GM18507 (cell line): ENCODE results near the gene NCBP1.
"Not testable (repeated sequence)": the region's sequence is repeated elsewhere in the genome, so short reads cannot be mapped to it uniquely, and the experiment has no call there.

Source experiments
- DNase-seq: peaks from one replicate; pipeline ENCODE4 v3.0.0; 2011; ENCODE audit warnings: low read depth; ENCODE audit not compliant: insufficient read length; ENCODE audit errors: extremely low spot score
- FAIRE-seq: peaks from 2 replicates; lab custom pipeline; 2011; peaks lifted over from hg19 to GRCh38; lab: Jason Lieb, UNC

NCBP1 gene

DNA sequence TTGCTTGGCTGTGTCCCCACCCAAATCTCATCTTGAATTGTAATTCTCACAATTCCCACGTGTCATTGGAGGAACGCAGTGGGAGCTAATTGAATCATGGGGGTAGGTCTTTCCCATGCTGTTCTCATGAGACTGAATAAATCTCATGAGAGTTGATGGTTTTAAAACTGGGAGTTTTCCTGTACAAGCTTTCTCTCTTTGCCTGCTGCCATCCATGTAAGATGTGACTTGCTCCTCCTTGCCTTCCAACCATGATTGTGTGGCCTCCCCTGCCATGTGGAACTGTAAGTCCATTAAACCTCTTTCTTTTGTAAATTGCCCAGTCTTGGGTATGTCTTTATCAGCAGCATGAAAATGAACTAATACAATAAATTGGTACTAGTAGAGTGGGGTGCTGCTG is 13.6 kb upstream of the NCBP1 start:
- not testable (repeated sequence) for FAIRE-seq, DNase-seq

- not testable (repeated sequence) for DNase-seq, FAIRE-seq
Measured at GRCh38 chr9:97622483-97622882, 11.1 kb upstream of the NCBP1 start.

GRCh38 chr9:97623946-97624345 is 9.7 kb upstream of the NCBP1 start:
- DNase-seq (no peak), FAIRE-seq (no peak)

DNA sequence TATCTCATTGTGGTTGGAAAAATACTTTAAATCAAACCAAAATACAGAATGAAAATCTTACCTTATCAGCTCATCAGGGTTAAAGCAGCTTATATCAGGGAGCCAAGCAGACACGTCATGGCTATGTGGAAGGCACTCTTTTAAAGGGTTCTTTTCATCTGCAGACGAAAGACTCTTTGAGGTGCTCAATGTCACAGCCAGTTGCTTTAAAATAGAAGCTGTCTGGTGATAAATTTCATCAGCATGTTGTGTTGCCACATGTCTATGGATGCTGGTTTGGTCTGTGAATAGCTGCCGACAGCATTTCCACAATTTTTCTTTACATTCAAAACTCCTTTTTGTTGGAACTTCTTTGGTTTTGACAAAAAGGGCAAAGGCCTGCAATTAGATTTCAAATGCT is 8.0 kb upstream of the NCBP1 start:
- FAIRE-seq, result no peak
- no peak for DNase-seq

GRCh38 chr9:97627624-97628023 is 6.0 kb upstream of the NCBP1 start:
- DNase-seq (no peak), FAIRE-seq (no peak)

GRCh38 chr9:97628668-97629067 is 5.0 kb upstream of the NCBP1 start:
- no peak for FAIRE-seq

GRCh38 chr9:97629156-97629555 is 4.5 kb upstream of the NCBP1 start:
- FAIRE-seq (no peak), DNase-seq (no peak)

More at GRCh38 chr9:97628668-97629067, 5.0 kb upstream of the NCBP1 start:
- no peak for DNase-seq

DNA sequence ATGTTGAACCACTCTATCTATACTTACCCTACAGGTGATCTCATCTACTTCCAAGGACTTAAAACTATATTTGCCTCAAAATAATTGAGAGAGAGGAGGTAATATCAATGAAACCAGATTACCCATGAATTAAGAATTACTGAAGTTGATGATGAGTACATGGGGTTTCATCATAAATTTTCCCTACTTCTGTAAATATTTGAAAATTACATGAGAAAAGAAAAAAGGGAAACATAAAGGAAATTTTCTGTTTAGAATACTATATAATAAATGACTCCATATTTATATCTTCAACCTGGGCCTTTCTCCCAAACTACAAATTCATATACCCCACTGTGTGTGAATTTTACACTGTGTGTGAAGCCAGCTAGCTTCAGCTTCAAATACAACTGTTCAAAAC is 3.0 kb upstream of the NCBP1 start:
- FAIRE-seq (no peak), DNase-seq (no peak)

GRCh38 chr9:97632248-97632984 is 1.2 kb upstream of the NCBP1 start:
- FAIRE-seq (peak; percentile 12), DNase-seq (no peak)

DNA sequence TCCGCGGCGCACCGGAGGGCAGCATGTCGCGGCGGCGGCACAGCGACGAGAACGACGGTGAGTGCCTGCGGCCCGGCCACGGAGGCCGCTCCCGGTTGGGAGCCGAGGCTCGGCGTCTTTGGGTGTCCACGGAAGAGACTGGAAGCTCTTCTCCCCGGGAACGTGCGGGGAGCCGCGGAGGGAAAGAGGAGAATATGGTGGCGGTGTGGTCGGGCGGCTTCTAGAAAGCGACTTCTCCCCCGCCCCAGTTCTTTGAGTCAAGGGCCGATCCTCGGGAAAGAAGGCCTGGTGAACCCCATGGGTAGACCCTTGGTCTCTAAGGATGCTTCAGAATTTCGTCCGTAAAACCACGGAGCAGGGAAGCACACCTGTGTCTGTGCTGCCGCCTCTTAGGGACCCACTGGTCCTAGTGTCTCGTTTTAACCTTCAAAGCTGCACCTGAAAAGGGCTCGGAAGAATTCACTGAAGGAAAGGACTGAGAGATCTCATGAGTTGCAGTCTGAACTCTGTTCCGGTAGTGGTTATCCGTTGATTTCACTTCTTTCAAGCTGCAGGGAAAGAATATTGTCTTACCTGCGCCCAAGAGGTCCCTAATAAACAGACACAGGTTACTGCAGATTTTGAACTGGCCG is 354 bp downstream of the NCBP1 start:
- DNase-seq (no peak), FAIRE-seq (peak; percentile 50)

DNA sequence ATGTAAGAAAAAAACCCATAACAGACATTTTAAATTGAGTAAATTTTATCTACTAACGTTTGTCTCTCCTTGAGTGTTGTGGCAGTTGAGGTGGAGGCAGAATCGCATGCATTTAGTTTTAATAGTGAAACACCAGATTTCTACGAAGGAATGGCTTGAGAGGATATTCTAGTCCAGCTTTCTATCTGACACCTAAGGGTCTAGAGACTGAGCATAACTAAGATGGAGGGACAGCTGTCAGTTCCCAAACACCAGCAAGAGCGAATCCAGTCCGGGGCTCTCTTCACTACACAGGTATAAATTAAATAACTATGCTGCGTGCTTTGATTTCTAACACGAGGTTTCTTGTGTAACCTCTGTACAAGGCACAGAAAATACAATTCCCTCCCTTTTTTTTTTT is 1.4 kb downstream of the NCBP1 start:
- FAIRE-seq (no peak), DNase-seq (no peak)

GRCh38 chr9:97636903-97637302 is 3.3 kb downstream of the NCBP1 start:
- FAIRE-seq, result no peak
- DNase-seq, result no peak

DNA sequence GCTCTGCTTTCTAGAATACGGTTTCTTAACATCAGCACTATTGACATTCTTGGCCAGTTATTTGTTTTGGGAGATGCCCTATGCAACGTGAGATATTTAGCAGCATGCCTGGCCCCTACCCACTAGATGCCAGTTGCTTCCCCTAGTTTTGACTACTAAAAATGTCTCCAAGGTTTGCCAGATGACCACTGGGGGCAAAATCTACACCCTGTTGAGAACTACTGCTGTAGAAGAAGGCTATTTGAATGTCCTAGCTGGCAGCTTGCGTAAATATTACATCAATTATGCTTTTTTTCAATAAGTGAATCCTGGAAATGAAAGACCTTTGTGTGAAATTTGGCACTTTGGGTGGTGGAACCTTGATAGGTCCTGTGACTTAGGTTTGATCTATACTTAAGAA is 5.0 kb downstream of the NCBP1 start:
- DNase-seq, result no peak
- no peak for FAIRE-seq

- FAIRE-seq (no peak), DNase-seq (no peak)
Measured at GRCh38 chr9:97640325-97640724, 6.7 kb downstream of the NCBP1 start.

DNA sequence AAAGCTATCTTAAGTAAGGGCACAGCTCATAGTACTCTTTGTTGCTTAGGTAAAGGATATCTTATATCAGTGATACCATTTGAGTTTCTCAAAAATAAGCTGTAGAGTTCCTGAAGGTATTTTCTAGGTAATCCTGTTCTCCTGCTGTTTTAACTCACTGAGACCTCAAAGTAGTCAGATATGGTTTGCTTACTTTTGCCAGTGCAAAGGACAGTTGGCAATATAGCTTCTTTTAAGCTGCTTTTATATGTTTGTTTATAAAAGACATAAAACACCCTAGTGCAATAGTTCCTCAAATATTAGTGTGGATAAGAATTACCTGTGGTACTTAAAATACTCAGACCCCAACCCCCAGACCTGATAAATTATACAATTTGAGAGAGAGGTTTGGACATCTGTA is 12.1 kb downstream of the NCBP1 start:
- FAIRE-seq, result no peak
- DNase-seq, result no peak

DNA sequence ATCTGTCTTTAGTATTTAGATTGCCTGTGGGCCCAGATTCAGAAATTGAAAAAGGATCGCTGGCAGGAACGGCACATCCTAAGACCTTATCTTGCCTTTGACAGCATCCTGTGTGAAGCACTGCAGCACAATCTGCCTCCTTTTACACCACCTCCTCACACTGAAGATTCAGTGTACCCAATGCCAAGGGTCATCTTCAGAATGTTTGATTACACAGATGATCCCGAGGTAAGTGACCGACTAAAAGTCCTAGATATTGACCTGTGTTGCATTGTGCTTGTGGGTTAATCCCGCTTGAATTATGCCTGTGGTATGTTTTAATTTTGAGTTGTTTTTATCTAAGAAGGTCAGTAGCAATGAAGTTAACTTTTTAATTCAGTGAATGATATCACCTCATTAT is 14.4 kb downstream of the NCBP1 start:
- FAIRE-seq, result no peak
- DNase-seq, result no peak

- no peak for FAIRE-seq
Measured at GRCh38 chr9:97651646-97652045, 18.0 kb downstream of the NCBP1 start.

GRCh38 chr9:97658707-97659106 is 25.1 kb downstream of the NCBP1 start:
- DNase-seq, result no peak
- FAIRE-seq, result no peak

More at GRCh38 chr9:97651646-97652045, 18.0 kb downstream of the NCBP1 start:
- no peak for DNase-seq

DNA sequence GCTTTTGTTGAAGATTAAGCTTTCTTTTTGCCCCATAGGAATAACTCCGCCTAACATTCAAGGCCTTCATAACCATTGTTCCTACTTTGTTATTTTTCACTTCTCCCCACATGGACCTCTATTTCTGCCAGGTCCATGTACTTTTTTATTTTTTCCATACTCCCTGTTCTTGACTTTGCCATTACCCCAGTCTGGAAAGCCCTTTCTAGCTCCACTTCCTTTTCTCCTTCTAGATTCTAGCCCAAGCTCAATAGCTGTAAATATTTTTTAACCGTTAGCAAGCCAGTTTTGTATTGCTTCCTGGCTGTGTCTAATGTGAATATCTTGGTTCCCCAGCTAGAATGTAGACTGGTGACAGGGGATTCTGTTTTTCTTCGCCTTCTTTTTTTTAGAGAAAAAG is 26.1 kb downstream of the NCBP1 start:
- FAIRE-seq (no peak), DNase-seq (no peak)

- no peak for DNase-seq
- FAIRE-seq, result no peak
Measured at GRCh38 chr9:97660340-97660739, 26.7 kb downstream of the NCBP1 start.

DNA sequence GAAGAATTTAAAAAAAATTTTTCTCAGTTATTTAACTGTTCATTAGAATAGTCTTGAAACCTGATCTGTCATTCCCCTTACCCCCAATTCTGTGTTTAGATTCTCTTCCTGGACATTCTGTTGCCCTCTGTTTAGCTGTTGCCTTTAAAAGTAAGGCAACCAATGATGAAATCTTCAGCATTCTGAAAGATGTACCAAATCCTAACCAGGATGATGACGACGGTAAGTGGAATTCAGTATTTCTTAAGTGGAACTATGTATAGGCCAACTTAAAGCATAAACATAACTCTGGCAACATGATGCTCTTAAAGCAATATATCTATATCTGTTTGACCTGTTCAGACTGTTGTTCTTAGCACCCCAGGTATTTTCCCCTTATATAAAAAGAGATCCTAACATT is 27.2 kb downstream of the NCBP1 start:
- FAIRE-seq (no peak), DNase-seq (no peak)
